ENCODE data around the gene KCNAB1.
"Not testable (repeated sequence)": the region's sequence is repeated elsewhere in the genome, so short reads cannot be mapped to it uniquely, and the experiment has no call there.

Gene KCNAB1

DNA sequence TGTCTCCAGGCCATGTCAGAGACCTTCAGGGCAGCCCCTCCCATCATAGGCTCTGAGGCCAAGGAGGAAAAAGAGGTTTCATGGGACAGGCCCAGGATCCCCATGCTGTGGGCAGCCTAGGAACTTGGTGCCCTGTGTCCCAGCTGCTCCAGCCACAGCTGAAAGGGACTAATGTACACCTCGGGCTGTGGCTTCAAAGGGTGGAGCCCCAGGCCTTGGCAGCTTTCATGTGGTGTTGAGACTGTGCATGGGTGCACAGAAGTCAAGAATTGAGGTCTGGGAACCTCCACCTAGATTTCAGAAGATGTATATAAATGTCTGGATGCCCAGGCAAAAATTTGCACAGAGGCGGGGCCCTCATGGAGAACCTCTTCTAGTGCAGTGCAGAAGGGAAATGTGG is 441.2 kb downstream of the KCNAB1 start:
- intact Hi-C loops (cut with DNase I; ENCODE audit: low total_unique reads): no loop called here
- H3K27me3 ChIP-seq: no peaks in the 10 kb centered on the region
- no peak for DNase-seq
- no peak overlapping the region for H3K27ac ChIP-seq
- no peaks in the 10 kb centered on the region for H3K4me1 ChIP-seq
- TF ChIP-seq, protein P1, sequence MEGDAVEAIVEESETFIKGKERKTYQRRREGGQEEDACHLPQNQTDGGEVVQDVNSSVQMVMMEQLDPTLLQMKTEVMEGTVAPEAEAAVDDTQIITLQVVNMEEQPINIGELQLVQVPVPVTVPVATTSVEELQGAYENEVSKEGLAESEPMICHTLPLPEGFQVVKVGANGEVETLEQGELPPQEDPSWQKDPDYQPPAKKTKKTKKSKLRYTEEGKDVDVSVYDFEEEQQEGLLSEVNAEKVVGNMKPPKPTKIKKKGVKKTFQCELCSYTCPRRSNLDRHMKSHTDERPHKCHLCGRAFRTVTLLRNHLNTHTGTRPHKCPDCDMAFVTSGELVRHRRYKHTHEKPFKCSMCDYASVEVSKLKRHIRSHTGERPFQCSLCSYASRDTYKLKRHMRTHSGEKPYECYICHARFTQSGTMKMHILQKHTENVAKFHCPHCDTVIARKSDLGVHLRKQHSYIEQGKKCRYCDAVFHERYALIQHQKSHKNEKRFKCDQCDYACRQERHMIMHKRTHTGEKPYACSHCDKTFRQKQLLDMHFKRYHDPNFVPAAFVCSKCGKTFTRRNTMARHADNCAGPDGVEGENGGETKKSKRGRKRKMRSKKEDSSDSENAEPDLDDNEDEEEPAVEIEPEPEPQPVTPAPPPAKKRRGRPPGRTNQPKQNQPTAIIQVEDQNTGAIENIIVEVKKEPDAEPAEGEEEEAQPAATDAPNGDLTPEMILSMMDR (IDR thresholded peaks at IDR 0.05): no peak
- H3K9me3 ChIP-seq: no peaks in the 10 kb centered on the region
- H3K4me3 ChIP-seq: no peak overlapping the region
- no peaks in the 10 kb centered on the region for H3K36me3 ChIP-seq

DNA sequence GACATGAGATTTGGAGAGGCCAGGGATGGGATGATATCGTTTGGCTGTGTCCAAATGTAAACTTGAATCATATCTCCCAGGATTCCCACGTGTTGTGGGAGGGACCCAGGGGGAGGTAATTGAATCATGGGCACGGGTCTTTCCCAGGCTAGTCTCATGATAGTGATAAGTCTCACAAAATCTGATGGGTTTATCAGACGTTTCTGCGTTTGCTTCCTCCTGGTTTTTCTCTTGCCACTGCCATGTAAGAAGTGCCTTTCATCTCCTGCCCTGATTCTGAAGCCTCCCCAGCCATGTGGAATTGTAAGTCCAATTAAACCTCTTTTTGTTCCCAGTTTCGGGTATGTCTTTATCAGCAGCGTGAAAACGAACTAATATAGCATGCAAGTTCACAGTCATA is 442.1 kb downstream of the KCNAB1 start:
- DNase-seq; H3K27me3 ChIP-seq; intact Hi-C loops (cut with DNase I; ENCODE audit: low total_unique reads); H3K9me3 ChIP-seq; H3K4me3 ChIP-seq; H3K36me3 ChIP-seq; H3K27ac ChIP-seq; H3K4me1 ChIP-seq: not testable (repeated sequence)

DNA sequence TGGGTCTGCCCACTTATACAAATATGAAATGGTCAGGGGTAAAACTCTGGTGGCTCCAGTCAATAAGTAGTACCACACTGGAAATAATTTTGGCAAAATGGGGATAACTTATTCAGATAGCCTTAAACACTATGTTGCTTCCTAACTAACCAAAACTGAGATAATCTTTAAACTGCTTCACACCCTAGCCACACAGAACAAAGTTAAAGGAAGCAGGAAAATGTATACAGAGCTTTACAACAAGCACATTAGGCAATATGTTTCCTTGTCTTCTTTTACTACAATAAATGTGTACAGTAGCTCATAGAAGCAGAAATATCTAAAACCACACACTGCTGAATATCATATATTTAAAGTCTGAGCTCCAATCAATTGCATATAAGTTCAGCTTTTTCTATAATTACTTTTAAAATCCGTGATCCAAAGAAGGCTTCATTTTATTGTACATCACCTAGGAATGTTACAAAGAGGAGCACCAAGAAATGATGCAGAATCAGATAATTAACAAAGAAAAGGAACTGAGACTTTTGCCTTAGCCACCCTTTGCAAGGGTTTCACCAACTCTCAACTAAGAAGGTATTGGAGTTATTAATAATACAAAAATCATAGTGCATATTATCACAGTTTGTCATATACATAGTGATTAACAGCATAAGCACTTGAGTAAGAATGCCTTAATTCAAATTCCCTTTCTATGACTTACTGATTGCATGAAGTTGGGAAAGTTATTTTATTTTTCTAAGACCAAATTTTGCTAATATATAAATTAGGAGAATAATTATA is 443.7 kb downstream of the KCNAB1 start:
- intact Hi-C loops (cut with DNase I; ENCODE audit: low total_unique reads): no loop called here
- TF ChIP-seq, protein P1 (IDR thresholded peaks at IDR 0.05): no peak

GRCh38 chr3:156569016-156569415 is 448.6 kb downstream of the KCNAB1 start:
- DNase-seq; H3K9me3 ChIP-seq; H3K27ac ChIP-seq; H3K4me1 ChIP-seq; H3K27me3 ChIP-seq; intact Hi-C loops (cut with DNase I; ENCODE audit: low total_unique reads); H3K36me3 ChIP-seq; H3K4me3 ChIP-seq: not testable (repeated sequence)

More for the DNA sequence above, 443.7 kb downstream of the KCNAB1 start:
- DNase-seq: no peak
- H3K36me3 ChIP-seq: no peaks in the 10 kb centered on the region
- H3K27ac ChIP-seq: no peak overlapping the region
- H3K4me1 ChIP-seq: no peaks in the 10 kb centered on the region
- H3K27me3 ChIP-seq: no peaks in the 10 kb centered on the region
- no peaks in the 10 kb centered on the region for H3K9me3 ChIP-seq
- H3K4me3 ChIP-seq: no peak overlapping the region

DNA sequence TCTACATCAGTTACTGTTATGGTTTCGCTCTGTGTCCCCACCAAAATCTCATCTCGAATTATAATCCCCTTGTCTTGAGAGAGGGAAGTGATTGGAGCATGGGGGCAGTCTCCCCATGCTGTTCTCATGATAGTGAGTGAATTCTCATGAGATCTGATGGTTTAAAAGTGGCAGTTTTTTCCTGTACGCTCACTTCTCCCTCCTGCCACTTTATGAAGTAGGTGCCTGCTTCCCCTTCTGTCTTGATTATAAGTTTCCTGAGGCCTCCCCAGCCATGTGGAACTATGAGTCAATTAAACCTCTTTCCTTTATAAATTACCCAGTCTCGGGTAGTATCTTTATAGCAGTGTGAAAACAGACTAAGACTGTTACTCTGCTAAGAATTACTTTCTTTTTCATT is 449.5 kb downstream of the KCNAB1 start:
- H3K36me3 ChIP-seq; intact Hi-C loops (cut with DNase I; ENCODE audit: low total_unique reads); H3K9me3 ChIP-seq; DNase-seq; H3K4me3 ChIP-seq; H3K4me1 ChIP-seq; H3K27ac ChIP-seq; H3K27me3 ChIP-seq: not testable (repeated sequence)

- no peak overlapping the region for H3K4me3 ChIP-seq
- no peaks in the 10 kb centered on the region for H3K27me3 ChIP-seq
- H3K27ac ChIP-seq: no peak overlapping the region
- H3K9me3 ChIP-seq: no peaks in the 10 kb centered on the region
- TF ChIP-seq, protein P1 (IDR thresholded peaks at IDR 0.05): no peak
- intact Hi-C loops (cut with DNase I; ENCODE audit: low total_unique reads): no loop called here
- no peak for DNase-seq
- no peaks in the 10 kb centered on the region for H3K36me3 ChIP-seq
- no peaks in the 10 kb centered on the region for H3K4me1 ChIP-seq
Observed at GRCh38 chr3:156575641-156576040, 455.3 kb downstream of the KCNAB1 start.

- intact Hi-C loops (cut with DNase I; ENCODE audit: low total_unique reads): no loop called here
- DNase-seq: no peak
- Histone ChIP-seq H3K27ac (no peak overlapping the region), H3K9me3 (no peaks in the 10 kb centered on the region), H3K36me3 (no peaks in the 10 kb centered on the region), H3K4me1 (no peaks in the 10 kb centered on the region), H3K27me3 (no peaks in the 10 kb centered on the region), H3K4me3 (no peak overlapping the region)
- TF ChIP-seq, protein P1 (IDR thresholded peaks at IDR 0.05): no peak
Observed at GRCh38 chr3:156576051-156576450, 455.7 kb downstream of the KCNAB1 start.

Data from tibial artery (tissue), 4 donors.